Osteocyte (in vitro differentiated cells): ENCODE data around the gene MPL. TPM values are rescaled to one million over a fixed set of nuclear protein-coding genes. Genes with fewer than 3 reads are reported as not detected.
"Not testable (repeated sequence)": the region's sequence is repeated elsewhere in the genome, so short reads cannot be mapped to it uniquely, and the experiment has no call there.

Experiments
- DNase-seq: peaks from one replicate; pipeline ENCODE4 v3.0.0; 2021; ENCODE audit warnings: mixed read lengths; ENCODE audit not compliant: unreplicated experiment; ENCODE audit errors: extremely low spot score
- H3K27ac Mint-ChIP-seq: one replicate; pipeline ENCODE4 v1.8.0; 2021; ENCODE audit warnings: mild to moderate bottlenecking, mixed read lengths; ENCODE audit not compliant: unreplicated experiment
- H3K27me3 Mint-ChIP-seq: one replicate; pipeline ENCODE4 v1.8.0; 2021; ENCODE audit warnings: mixed read lengths; ENCODE audit not compliant: unreplicated experiment
- H3K36me3 Mint-ChIP-seq: one replicate; pipeline ENCODE4 v1.8.0; 2021; ENCODE audit warnings: mixed read lengths; ENCODE audit not compliant: unreplicated experiment
- H3K4me1 Mint-ChIP-seq: one replicate; pipeline ENCODE4 v1.8.0; 2021; ENCODE audit warnings: mixed read lengths; ENCODE audit not compliant: unreplicated experiment
- H3K4me3 Mint-ChIP-seq: one replicate; pipeline ENCODE4 v1.8.0; 2021; ENCODE audit warnings: mild to moderate bottlenecking, moderate library complexity, mixed read lengths; ENCODE audit not compliant: unreplicated experiment
- H3K9me3 Mint-ChIP-seq: one replicate; pipeline ENCODE4 v1.8.0; 2021; ENCODE audit warnings: mixed read lengths; ENCODE audit not compliant: unreplicated experiment
- microRNA-seq: library from miRNA; unstranded; fragments of <30 nt; microRNA quantifications from one replicate; pipeline ENCODE4 v1.1.0, GENCODE V29; 2020; ENCODE audit not compliant: unreplicated experiment
- total RNA-seq: library from RNA; stranded (reverse); gene quantifications from 2 replicates; pipeline ENCODE4 v1.2.1, GENCODE V29; 2021
- TF ChIP-seq, protein P1 (sequence below): fragments of 200-600 bp; sonication (generic); IDR thresholded peaks from 2 replicates; pipeline ENCODE4 v1.5.0; 2021; ENCODE audit warnings: antibody characterized with exemption, mild to moderate bottlenecking, moderate library complexity

MPL gene
- total RNA-seq, 1 donor from 2014 or later, result not detected

DNA sequence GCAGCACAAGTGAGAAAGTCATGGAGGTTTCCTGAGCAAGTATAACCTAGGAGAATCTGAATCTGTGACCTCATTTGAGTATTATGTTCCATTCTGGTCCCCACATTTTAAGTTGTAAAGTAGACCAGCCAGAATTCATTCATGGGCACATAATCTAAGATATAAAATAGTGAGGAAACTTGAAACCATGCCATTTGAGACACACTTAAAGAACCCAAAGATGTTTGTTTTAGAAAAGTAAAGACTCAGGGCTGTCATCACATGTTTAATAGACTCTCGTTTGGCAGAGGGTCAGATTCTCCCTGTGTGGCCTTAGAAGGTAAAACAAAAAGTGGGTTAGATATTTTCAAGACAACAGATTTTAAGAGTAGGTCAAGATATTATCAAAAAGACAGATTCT, 58.4 kb downstream of the MPL start:
- DNase-seq, result no peak
- Mint-ChIP-seq H3K9me3 (no peaks in the 10 kb centered on the region), H3K36me3 (peaks cover 9% of the 10 kb centered on the region), H3K27me3 (no peaks in the 10 kb centered on the region), H3K4me1 (peaks cover 5% of the 10 kb centered on the region), H3K4me3 (no peak overlapping the region), H3K27ac (no peak overlapping the region)
- TF ChIP-seq, protein P1, sequence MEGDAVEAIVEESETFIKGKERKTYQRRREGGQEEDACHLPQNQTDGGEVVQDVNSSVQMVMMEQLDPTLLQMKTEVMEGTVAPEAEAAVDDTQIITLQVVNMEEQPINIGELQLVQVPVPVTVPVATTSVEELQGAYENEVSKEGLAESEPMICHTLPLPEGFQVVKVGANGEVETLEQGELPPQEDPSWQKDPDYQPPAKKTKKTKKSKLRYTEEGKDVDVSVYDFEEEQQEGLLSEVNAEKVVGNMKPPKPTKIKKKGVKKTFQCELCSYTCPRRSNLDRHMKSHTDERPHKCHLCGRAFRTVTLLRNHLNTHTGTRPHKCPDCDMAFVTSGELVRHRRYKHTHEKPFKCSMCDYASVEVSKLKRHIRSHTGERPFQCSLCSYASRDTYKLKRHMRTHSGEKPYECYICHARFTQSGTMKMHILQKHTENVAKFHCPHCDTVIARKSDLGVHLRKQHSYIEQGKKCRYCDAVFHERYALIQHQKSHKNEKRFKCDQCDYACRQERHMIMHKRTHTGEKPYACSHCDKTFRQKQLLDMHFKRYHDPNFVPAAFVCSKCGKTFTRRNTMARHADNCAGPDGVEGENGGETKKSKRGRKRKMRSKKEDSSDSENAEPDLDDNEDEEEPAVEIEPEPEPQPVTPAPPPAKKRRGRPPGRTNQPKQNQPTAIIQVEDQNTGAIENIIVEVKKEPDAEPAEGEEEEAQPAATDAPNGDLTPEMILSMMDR, result no peak

DNA sequence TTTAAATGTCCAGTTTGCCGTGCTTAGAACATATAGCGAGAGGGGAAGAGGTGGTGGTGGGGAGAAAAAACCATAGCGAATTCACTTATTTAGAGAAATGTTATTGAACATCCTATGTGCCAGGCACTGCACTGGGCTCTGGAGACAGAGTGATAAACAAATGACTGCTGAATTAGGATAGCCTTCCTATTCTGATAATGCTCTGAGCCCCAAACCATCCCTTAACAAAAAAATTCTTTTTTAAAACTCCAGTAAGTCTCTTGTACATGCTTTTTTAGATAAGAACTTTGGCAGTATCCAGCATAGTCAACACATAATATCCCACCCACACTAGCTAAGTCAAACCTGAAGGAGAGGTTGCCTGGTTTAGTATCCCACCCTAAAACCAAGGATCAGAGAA, 60.6 kb downstream of the MPL start:
- Mint-ChIP-seq H3K27ac (no peak overlapping the region), H3K27me3 (no peaks in the 10 kb centered on the region), H3K4me1 (no peaks in the 10 kb centered on the region), H3K4me3 (no peak overlapping the region), H3K9me3 (no peaks in the 10 kb centered on the region), H3K36me3 (peaks cover 13% of the 10 kb centered on the region)
- TF ChIP-seq, protein P1, result no peak
- no peak for DNase-seq

DNA sequence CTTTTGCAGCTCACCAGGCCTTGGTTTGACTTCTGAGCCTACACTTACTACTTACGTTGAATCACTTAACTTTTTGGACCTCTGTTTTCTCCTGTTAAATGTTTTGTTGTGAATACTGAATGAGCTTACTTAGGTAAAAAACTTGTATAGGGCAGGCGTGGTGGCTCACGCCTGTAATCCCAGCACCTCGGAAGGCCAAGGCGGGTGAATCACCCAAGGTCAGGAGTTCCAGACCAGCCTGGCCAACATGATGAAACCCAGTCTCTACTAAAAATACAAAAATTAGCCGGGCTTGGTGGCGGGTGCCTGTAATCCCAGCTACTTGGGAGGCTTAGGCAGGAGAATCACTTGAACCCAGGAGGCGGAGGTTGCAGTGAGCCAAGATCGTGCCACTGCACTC, 62.8 kb downstream of the MPL start:
- H3K36me3 Mint-ChIP-seq, result peaks cover 28% of the 10 kb centered on the region
- not testable (repeated sequence) for H3K27me3 Mint-ChIP-seq, H3K4me3 Mint-ChIP-seq

DNA sequence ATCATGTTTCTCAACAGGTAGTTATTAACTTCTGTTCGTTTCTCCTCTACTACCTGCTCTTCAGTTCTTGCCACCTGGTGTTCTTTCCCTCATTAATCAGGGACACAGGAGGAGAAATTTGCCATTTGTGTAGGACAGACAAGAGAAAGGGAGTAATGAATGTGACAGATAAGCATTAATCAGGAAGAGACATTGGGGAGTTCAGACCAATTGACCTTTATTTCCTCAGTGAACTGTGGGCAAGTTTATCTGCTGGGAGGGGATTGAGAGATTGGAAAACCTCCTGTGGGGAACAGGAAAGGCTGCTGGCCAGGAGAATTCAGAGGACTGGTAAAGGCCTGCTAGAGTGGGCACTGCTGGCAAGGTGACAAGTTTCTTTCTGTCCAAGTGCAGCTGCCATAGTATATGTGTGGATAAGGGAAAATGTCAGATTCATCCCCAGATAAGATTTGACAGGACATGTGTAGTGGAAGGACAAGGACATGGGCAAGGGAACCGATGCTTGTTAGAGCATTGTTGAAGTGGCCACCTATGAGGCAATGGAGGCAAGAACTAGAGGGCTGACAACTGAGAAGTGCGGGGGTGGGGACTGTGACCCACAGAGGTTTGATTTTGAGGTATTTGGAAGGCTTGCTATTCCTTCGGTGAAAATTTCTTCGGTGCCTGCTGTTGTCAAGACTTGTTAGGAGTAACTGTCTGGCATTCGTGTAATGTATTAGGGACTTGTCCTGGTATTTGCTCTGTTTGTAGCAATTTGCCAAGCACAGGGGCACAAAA, 64.7 kb downstream of the MPL start:
- Mint-ChIP-seq H3K27me3 (no peaks in the 10 kb centered on the region), H3K4me3 (no peak overlapping the region)

More for the DNA sequence above, 62.8 kb downstream of the MPL start:
- not testable (repeated sequence) for H3K9me3 Mint-ChIP-seq, H3K4me1 Mint-ChIP-seq, DNase-seq, H3K27ac Mint-ChIP-seq

More for the DNA sequence above, 64.7 kb downstream of the MPL start:
- H3K27ac Mint-ChIP-seq, result no peak overlapping the region
- H3K36me3 Mint-ChIP-seq, result peaks cover 34% of the 10 kb centered on the region
- TF ChIP-seq, protein P1, result no peak
- no peaks in the 10 kb centered on the region for H3K9me3 Mint-ChIP-seq
- H3K4me1 Mint-ChIP-seq, result no peaks in the 10 kb centered on the region
- no peak for DNase-seq

Small RNA genes within 50 kb of the gene (microRNA-seq; reads per million reads assigned to microRNA genes)
- 2.7 reads per million for gene MIR6734

Other genes with a start within 250 kb of the MPL start
- gene EBNA1BP2, start 165.5 kb upstream of the MPL start, total RNA-seq, result 38.3 and 42.8 TPM in 2 replicates
- gene CFAP57, start 165.5 kb upstream of the MPL start, total RNA-seq, result 0.24 TPM in 1 of 2 replicates, not detected in the other
- not detected in 2 replicates for gene TMEM125, start 67.8 kb upstream of the MPL start, total RNA-seq
- gene C1orf210, start 52.2 kb upstream of the MPL start, total RNA-seq, result not detected in 2 replicates
- not detected in 2 replicates for gene TIE1, start 36.8 kb upstream of the MPL start, total RNA-seq
- 15.2 and 18.7 TPM in 2 replicates for gene CDC20, start 21.2 kb downstream of the MPL start, total RNA-seq
- gene ELOVL1, start 30.2 kb downstream of the MPL start, total RNA-seq, result 61.9 and 62.5 TPM in 2 replicates
- 39.8 and 40.4 TPM in 2 replicates for gene MED8, start 52.0 kb downstream of the MPL start, total RNA-seq
- 51.8 and 63.6 TPM in 2 replicates for gene SZT2, start 52.1 kb downstream of the MPL start, total RNA-seq
- gene HYI, start 116.1 kb downstream of the MPL start, total RNA-seq, result 43.2 and 45.9 TPM in 2 replicates
- gene PTPRF, start 193.1 kb downstream of the MPL start, total RNA-seq, result 37.3 and 45.1 TPM in 2 replicates